OCI-LY3 (cell line): ENCODE measurements around the gene CMIP.

ENCODE experiments used
- EZH2phosphoT487 ChIP-seq: fragments of 200-600 bp; shearing (Covaris generic); IDR thresholded peaks from 2 replicates; pipeline ENCODE4 v1.6.1; 2018; ENCODE audit warnings: antibody characterized with exemption, mixed run types, low read depth
- TF ChIP-seq, protein P1 (sequence below): fragments of 200-600, 300-600 bp; sonication (generic); IDR thresholded peaks from 2 replicates; pipeline ENCODE4 v1.5.1; 2014; ENCODE audit warnings: antibody characterized with exemption, low read length, low read depth

DNA sequence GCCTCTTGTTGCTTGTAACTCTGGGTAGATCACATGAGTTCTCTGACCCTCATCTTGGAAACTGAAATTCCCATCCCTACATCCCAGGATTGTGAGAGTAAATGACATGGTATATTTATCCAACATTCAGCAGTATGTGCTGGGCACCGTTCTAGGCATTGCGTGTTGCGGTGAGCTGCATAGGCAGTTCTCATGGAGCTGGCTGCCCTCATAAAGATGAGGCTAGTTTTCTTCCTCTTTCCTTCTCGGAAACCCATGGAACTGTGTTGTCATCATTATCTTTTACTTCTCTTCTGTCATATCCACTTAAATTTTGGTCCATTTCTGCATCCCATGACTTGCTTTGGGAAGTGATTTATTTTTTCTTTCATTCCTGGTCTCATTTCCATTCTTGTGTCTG lies 17.2 kb downstream of the CMIP start:
- TF ChIP-seq, protein P1, sequence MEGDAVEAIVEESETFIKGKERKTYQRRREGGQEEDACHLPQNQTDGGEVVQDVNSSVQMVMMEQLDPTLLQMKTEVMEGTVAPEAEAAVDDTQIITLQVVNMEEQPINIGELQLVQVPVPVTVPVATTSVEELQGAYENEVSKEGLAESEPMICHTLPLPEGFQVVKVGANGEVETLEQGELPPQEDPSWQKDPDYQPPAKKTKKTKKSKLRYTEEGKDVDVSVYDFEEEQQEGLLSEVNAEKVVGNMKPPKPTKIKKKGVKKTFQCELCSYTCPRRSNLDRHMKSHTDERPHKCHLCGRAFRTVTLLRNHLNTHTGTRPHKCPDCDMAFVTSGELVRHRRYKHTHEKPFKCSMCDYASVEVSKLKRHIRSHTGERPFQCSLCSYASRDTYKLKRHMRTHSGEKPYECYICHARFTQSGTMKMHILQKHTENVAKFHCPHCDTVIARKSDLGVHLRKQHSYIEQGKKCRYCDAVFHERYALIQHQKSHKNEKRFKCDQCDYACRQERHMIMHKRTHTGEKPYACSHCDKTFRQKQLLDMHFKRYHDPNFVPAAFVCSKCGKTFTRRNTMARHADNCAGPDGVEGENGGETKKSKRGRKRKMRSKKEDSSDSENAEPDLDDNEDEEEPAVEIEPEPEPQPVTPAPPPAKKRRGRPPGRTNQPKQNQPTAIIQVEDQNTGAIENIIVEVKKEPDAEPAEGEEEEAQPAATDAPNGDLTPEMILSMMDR: no peak
- TF ChIP-seq EZH2phosphoT487: no peak
